DOHH2 (cell line): Measurements from ENCODE around the gene SGPP1.

Source experiments
- EZH2phosphoT487 ChIP-seq: fragments of 200-600 bp; sonication (generic); IDR thresholded peaks from 2 replicates; pipeline ENCODE4 v1.6.1; 2017; ENCODE audit warnings: borderline replicate concordance, mild to moderate bottlenecking, antibody characterized with exemption, low read length, moderate library complexity, mixed read lengths
- TF ChIP-seq, protein P1 (sequence below): fragments of 200-600 bp; sonication (generic); IDR thresholded peaks from one replicate; pipeline ENCODE4 v1.5.1; 2014; ENCODE audit warnings: antibody characterized with exemption, mild to moderate bottlenecking, low read depth, low read length; ENCODE audit not compliant: poor library complexity, severe bottlenecking

DNA sequence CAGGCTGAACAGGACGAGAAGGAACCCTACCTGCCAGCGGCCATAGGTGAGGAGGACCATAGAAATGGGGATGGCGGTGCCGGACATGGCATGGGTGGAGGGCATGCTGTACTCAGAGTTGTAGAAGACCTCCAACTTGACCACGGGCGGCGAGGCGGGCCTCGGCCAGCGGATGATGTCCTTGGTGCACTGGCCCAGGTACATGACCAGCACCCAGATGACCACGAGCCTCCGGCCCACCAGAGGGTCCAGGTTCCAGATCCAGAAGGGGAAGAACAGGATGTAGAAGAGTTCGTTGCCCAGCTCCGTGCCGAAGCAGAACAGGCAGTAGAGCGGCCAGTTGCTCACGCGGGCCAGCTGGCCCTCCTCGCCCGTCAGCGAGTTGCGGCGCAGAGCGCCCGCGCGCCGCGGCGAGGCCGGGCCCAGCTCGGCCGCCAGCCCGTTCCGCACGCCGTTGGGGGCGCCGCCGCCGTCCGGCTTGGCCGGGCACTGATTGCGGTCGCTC is 582 bp downstream of the SGPP1 start:
- TF ChIP-seq, protein P1, sequence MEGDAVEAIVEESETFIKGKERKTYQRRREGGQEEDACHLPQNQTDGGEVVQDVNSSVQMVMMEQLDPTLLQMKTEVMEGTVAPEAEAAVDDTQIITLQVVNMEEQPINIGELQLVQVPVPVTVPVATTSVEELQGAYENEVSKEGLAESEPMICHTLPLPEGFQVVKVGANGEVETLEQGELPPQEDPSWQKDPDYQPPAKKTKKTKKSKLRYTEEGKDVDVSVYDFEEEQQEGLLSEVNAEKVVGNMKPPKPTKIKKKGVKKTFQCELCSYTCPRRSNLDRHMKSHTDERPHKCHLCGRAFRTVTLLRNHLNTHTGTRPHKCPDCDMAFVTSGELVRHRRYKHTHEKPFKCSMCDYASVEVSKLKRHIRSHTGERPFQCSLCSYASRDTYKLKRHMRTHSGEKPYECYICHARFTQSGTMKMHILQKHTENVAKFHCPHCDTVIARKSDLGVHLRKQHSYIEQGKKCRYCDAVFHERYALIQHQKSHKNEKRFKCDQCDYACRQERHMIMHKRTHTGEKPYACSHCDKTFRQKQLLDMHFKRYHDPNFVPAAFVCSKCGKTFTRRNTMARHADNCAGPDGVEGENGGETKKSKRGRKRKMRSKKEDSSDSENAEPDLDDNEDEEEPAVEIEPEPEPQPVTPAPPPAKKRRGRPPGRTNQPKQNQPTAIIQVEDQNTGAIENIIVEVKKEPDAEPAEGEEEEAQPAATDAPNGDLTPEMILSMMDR = no peak
- no peak for TF ChIP-seq EZH2phosphoT487
